GM10266 (cell line): Measurements from ENCODE around the gene MSH4.

Experiments used
- DNase-seq: peaks from one replicate; pipeline ENCODE4 v3.0.0; 2012; ENCODE audit errors: extremely low spot score
- CTCF ChIP-seq: IDR thresholded peaks from 2 replicates; pipeline ENCODE4 v1.5.1; 2012; ENCODE audit warnings: mild to moderate bottlenecking, low read depth; ENCODE audit not compliant: control insufficient read depth, insufficient read depth; ENCODE audit errors: missing control alignments

Gene MSH4

GRCh38 chr1:75861831-75862230, 65.1 kb downstream of the MSH4 start:
- no peak for DNase-seq
- no peak for TF ChIP-seq CTCF

GRCh38 chr1:75870951-75871350, 74.3 kb downstream of the MSH4 start:
- no peak for TF ChIP-seq CTCF
- DNase-seq = no peak

GRCh38 chr1:75879985-75880384, 83.3 kb downstream of the MSH4 start:
- no peak for TF ChIP-seq CTCF
- DNase-seq = no peak

GRCh38 chr1:75884437-75884836, 87.8 kb downstream of the MSH4 start:
- no peak for TF ChIP-seq CTCF
- DNase-seq = no peak

- DNase-seq = no peak
- no peak for TF ChIP-seq CTCF
Observed at GRCh38 chr1:75901371-75901770, 104.7 kb downstream of the MSH4 start.

GRCh38 chr1:75908717-75909152, 112.1 kb downstream of the MSH4 start:
- peak; percentile 68 for TF ChIP-seq CTCF
- DNase-seq = peak; percentile 21

GRCh38 chr1:75916834-75917233, 120.2 kb downstream of the MSH4 start:
- TF ChIP-seq CTCF = no peak
- no peak for DNase-seq
